LNCAP (cell line): ENCODE data around the gene RPL38.

ENCODE experiments used
- TF ChIP-seq, protein P1 (sequence below): fragments of 450-650 bp; IDR thresholded peaks from 2 replicates; pipeline ENCODE4 v1.5.1; 2017; ENCODE audit warnings: mild to moderate bottlenecking

RPL38 gene

DNA sequence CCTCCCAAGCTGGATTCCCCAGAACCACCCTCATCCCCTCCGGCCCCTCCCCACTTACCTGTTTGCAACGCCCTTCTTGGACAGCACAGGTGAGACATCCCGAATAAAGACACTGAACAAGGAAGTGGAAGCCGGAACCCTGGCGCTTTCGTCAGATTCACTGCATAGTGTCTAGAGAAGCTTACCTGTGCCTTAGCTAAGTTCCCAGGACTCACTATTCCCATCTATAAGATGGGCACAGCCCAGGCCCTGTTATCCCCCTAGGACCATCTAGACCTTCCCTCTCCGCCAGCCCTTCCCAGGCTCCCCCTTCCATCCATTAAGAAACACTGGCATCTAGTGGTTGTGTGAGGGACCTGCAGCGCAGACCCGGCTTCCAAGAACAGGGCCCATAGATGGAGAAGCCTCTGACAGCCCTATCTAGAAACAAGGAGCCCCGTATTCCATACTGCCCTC, 26.9 kb upstream of the RPL38 start:
- TF ChIP-seq, protein P1, sequence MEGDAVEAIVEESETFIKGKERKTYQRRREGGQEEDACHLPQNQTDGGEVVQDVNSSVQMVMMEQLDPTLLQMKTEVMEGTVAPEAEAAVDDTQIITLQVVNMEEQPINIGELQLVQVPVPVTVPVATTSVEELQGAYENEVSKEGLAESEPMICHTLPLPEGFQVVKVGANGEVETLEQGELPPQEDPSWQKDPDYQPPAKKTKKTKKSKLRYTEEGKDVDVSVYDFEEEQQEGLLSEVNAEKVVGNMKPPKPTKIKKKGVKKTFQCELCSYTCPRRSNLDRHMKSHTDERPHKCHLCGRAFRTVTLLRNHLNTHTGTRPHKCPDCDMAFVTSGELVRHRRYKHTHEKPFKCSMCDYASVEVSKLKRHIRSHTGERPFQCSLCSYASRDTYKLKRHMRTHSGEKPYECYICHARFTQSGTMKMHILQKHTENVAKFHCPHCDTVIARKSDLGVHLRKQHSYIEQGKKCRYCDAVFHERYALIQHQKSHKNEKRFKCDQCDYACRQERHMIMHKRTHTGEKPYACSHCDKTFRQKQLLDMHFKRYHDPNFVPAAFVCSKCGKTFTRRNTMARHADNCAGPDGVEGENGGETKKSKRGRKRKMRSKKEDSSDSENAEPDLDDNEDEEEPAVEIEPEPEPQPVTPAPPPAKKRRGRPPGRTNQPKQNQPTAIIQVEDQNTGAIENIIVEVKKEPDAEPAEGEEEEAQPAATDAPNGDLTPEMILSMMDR, result peak; percentile 92

DNA sequence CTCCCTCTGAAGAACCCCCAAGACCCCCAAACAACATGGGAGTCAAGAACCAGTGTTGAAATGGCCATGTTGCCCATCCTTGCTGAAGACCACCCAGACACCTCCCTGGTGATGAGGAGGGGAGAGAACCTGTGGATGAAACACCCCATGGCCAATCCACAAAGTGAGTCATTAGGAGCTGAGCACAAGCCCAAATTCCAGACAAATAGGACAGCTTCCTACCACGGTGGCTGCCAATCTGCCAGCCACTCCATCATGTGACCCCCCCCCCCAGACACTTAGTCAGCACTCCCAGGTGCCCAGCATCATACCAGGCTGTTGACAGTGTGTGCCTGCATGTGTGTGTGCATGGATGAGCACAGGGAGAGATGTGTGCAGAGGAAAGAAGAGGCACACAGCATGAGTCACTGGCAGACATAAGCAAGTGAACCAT, 26.4 kb upstream of the RPL38 start:
- TF ChIP-seq, protein P1, result no peak; the same call in 1 of the 2 replicates

DNA sequence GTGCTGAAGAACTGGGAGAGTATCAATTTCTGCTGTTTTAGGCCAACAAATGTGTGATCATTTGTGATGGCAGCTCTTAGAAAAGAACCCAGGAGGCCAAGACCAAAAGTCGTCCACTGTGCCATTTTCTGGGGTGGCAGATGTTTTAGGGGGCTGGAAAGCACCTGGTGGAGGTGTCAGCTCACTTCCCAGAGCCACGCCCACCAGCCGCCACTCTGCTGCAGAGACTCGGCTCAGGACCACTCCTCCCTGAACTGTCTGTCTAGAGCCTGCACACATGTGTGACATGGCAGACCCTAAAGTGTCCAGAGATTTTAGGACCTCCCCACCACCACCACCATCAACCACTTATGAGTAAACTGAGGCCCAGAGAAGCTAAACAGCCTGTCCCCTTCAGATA, 23.9 kb upstream of the RPL38 start:
- TF ChIP-seq, protein P1, result no peak

DNA sequence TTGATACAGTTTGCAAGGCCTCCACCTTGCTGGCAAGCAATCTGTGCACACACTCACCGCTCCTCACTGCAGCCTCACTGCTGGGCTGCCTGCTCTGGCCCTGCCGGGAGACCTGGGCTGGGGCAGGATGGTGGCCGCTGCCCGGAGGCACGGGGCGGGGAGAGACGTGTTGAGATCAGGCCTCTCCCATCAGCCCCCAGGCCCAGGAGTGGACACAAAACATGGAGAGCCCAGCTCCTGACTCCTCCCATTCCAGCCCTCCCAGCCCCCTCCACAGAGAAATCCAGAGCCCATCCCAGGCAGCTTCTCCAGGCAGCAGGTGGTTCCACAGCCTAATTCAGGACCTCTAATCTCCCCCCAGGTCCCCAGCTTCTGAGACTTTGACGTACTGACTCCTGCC, 23.1 kb upstream of the RPL38 start:
- TF ChIP-seq, protein P1, result no peak

DNA sequence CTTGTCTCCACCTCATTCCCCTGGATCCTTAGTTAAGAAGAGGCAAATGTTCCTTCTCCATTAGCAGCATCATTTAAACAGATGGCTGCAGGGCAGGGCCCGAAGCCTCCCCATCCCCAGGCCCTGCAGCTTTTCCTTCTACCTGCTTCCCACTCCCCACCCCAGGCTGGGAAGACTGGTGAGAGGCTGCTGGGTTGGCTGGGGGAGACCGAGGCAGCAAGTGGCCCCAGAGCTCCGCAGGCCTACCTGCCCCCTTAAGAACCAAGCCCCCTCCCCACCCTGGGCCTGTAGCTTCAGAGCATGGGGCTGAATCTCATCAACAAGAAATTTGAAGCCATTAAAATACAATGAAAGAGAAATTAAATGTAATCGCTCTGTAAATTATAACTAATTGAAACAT, 22.1 kb upstream of the RPL38 start:
- TF ChIP-seq, protein P1, result no peak

DNA sequence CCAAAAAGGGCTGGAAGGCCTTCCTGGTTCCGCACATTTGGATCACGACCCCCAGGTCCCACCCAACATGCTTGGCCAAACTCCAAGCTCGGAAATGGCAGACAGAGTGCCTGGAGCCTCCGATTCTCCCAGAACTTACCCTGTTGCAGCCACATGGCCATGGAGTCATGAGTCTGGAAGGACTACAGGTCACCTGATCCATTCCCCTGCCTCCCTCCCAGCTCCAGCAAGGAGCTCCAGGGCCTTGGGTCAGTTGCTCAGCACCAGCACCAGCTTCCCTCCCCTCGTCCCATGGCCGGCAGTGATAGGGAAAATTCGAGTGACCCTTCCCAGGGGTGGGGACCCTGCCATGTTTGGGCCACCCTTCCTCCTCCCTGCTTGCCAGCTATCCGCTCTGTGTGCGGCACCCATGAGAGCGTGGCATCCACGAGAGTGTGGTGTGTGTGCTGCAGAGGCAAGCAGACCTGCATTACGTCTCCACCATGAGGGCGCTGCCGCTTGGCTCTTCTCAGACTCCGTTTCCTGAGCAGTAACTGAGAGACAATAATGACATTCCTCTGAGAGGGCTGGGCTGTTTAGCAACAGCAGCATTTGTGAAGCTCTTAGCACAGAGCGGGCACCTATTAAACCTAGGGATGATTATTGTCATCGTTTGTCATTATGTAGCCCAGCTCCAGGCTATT, 21.3 kb upstream of the RPL38 start:
- TF ChIP-seq, protein P1, result no peak

DNA sequence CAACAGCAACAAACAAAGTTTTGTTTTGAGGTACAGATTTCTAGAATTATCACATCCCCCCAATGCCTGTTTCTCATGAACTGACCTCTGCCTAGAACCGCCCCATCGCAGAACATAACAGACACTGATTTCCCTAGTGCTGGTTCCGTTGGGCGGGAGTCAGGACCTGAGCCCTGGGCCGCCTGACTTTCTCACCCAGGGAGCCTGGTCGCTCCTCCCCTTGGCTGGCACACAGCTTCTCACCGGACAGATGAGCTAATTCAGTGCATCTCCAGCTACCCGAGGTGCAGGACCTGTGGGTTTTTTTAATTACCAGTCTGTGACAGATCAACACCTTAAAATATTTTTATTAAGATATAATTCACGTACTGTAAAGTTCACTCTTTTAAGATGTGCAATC, 20.1 kb upstream of the RPL38 start:
- TF ChIP-seq, protein P1, result no peak
